ENCODE data around the gene RASSF7. TPM values are rescaled to one million over a fixed set of nuclear protein-coding genes. Genes with fewer than 3 reads are reported as not detected.

Gene RASSF7
- total RNA-seq, 6 experiments from 2014 or later = 10.1 to 18.8 (median 12.7) TPM

GRCh38 chr11:592501-592900 lies 31.7 kb downstream of the RASSF7 start:
- H3K4me1 Mint-ChIP-seq (ENCODE audit: low read depth) = peaks cover 8% of the 10 kb centered on the region

DNA sequence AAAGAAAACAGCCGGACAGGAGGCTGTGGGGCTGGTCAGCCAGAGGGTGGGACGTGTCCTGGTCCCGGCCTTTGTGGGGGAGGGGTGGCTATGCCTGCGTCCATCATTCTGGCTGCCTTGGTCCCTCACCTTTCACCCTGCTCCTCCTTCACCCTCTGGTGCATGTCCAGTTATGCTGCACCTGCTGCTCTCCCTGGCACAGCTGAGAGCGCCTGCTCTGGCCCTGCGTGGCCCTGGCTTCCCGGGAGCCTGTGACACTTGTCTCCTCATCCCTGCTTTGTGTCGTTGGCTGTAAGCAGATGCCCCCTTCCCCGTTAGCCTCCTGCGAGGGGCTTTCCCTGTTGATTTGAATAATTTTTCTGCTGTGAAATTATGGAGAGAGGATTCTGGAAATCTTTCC lies 32.1 kb downstream of the RASSF7 start:
- TF ChIP-seq, protein P1, sequence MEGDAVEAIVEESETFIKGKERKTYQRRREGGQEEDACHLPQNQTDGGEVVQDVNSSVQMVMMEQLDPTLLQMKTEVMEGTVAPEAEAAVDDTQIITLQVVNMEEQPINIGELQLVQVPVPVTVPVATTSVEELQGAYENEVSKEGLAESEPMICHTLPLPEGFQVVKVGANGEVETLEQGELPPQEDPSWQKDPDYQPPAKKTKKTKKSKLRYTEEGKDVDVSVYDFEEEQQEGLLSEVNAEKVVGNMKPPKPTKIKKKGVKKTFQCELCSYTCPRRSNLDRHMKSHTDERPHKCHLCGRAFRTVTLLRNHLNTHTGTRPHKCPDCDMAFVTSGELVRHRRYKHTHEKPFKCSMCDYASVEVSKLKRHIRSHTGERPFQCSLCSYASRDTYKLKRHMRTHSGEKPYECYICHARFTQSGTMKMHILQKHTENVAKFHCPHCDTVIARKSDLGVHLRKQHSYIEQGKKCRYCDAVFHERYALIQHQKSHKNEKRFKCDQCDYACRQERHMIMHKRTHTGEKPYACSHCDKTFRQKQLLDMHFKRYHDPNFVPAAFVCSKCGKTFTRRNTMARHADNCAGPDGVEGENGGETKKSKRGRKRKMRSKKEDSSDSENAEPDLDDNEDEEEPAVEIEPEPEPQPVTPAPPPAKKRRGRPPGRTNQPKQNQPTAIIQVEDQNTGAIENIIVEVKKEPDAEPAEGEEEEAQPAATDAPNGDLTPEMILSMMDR (IDR thresholded peaks at IDR 0.05) = no peak
- Mint-ChIP-seq H3K36me3 (ENCODE audit: low read depth) (peaks cover 38% of the 10 kb centered on the region), H3K27ac (no peak overlapping the region), H3K27me3 (ENCODE audit: insufficient read depth) (peaks cover 3% of the 10 kb centered on the region; the same call in 1 of the 2 replicates), H3K4me1 (ENCODE audit: low read depth) (peaks cover 3% of the 10 kb centered on the region), H3K9me3 (no peaks in the 10 kb centered on the region), H3K4me3 (no peak overlapping the region)
- no peak for DNase-seq

More at GRCh38 chr11:592501-592900, 31.7 kb downstream of the RASSF7 start:
- Mint-ChIP-seq H3K4me3 (no peak overlapping the region), H3K9me3 (no peaks in the 10 kb centered on the region), H3K27me3 (ENCODE audit: insufficient read depth) (peaks cover 3% of the 10 kb centered on the region; the same call in 1 of the 2 replicates), H3K36me3 (ENCODE audit: low read depth) (peaks cover 38% of the 10 kb centered on the region), H3K27ac (no peak overlapping the region)
- DNase-seq = no peak
- TF ChIP-seq, protein P1 (IDR thresholded peaks at IDR 0.05) = no peak

DNA sequence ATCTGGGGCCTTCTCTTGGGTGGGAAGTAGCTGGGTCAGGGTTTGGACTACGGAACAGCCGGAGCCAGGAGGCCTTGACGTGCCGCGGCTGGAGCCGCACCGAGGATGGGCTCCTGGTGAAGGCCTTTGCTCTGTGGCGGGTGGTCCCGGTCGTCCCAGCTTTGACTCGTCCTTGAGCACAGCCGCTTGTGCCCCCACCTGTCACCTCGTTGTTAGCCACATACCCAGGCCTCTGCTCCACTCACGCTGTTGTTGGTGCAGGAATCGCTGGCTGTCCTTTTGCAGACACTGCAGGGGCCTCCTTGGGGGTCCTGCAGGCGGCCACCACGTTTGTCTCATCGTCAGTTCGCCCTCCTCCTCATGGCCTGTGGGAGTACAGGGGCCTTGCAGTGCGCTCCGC lies 32.6 kb downstream of the RASSF7 start:
- Mint-ChIP-seq H3K4me3 (no peak overlapping the region), H3K4me1 (ENCODE audit: low read depth) (no peaks in the 10 kb centered on the region), H3K36me3 (ENCODE audit: low read depth) (peaks cover 38% of the 10 kb centered on the region), H3K27ac (no peak overlapping the region), H3K27me3 (ENCODE audit: insufficient read depth) (peaks cover 3% of the 10 kb centered on the region; the same call in 1 of the 2 replicates), H3K9me3 (no peaks in the 10 kb centered on the region)
- TF ChIP-seq, protein P1 (IDR thresholded peaks at IDR 0.05) = no peak
- no peak for DNase-seq

DNA sequence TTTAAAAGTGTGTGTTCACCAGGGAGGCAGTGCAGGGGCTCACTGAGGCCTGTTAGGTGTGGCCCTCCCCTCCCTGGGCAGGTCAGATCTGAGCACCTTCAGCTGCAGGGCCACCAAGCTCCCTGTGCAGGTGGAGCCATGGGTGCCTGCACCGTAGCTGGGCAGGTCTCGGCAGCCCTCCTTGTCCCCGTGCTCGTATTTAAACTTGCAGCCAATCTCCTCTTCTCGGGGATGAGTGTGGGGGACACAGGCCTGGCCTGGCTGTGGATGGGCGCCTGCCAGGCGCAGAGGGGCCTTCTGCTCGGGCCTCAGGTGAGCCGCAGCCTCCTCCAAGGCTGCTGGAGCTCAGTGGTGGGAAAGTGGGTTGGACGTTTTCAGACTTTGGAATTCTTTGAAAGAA lies 34.6 kb downstream of the RASSF7 start:
- TF ChIP-seq, protein P1 (IDR thresholded peaks at IDR 0.05) = no peak
- DNase-seq = no peak
- no peaks in the 10 kb centered on the region for H3K4me1 Mint-ChIP-seq (ENCODE audit: low read depth)
- no peaks in the 10 kb centered on the region for H3K9me3 Mint-ChIP-seq
- H3K4me3 Mint-ChIP-seq = no peak overlapping the region
- peaks cover 3% of the 10 kb centered on the region; the same call in 1 of the 2 replicates for H3K27me3 Mint-ChIP-seq (ENCODE audit: insufficient read depth)
- H3K27ac Mint-ChIP-seq = no peak overlapping the region
- peaks cover 43% of the 10 kb centered on the region for H3K36me3 Mint-ChIP-seq (ENCODE audit: low read depth)

DNA sequence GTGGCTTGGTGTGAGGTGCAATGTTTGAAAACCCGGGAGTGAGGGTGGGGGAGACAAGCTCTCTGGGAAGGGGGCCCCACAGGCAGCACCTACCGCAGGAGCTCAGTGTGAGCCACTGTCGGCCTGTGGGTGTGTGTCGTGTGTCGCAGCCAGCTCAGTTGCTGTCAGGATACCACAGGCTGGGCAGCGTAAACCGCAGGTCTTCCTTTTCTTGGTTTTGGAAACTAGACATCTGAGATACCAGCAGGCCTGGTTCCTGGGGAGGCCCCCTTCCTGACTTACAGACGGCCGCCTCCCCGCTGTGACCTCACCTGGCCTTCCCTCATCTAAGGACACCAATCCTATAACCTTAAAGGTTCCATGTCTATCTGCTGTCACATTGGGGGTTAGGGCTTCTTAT lies 35.6 kb downstream of the RASSF7 start:
- Mint-ChIP-seq H3K4me3 (no peak overlapping the region), H3K27ac (no peak overlapping the region), H3K36me3 (ENCODE audit: low read depth) (peaks cover 40% of the 10 kb centered on the region), H3K9me3 (no peaks in the 10 kb centered on the region), H3K27me3 (ENCODE audit: insufficient read depth) (peaks cover 3% of the 10 kb centered on the region), H3K4me1 (ENCODE audit: low read depth) (no peaks in the 10 kb centered on the region)
- TF ChIP-seq, protein P1 (IDR thresholded peaks at IDR 0.05) = no peak
- DNase-seq = no peak

Data from HFFc6 (cell line).